Caco-2 (cell line): ENCODE measurements around the gene ESPN. TPM values are rescaled to one million over a fixed set of nuclear protein-coding genes. Genes with fewer than 3 reads are reported as not detected.
A peak's percentile ranks its signal among the peaks of the same experiment; 100 is the strongest.

Source experiments
- BruUV-seq: library from RNA; stranded (reverse); fragments of 400-500 nt; replicated peaks from 2 replicates; lab custom pipeline; 2021; lab: Mats Ljungman, UMichigan
- CTCF ChIA-PET: fragments of 300-600 bp; sonication (Branson Sonifier 250); formaldehyde crosslinking; loops from one replicate; lab custom pipeline; 2022; ENCODE audit warnings: antibody characterized with exemption; lab: Charles Lee
- POLR2A ChIA-PET: fragments of 300-600 bp; sonication (Branson Sonifier 250); formaldehyde crosslinking; loops from one replicate; lab custom pipeline; 2022; ENCODE audit warnings: antibody characterized with exemption; lab: Charles Lee
- DNase-seq, 2 experiments: peaks; one replicate each; pipeline versions ENCODE4 v3.0.0 to v3.0.0-alpha.2; 2020 to 2022
- H3K27me3 ChIP-seq: replicated peaks from 2 replicates; pipeline ENCODE4 v1.6.0; 2011; ENCODE audit warnings: low read length; ENCODE audit not compliant: control insufficient read depth, insufficient read depth
- H3K36me3 ChIP-seq: 2 replicates; pipeline ENCODE4 v1.5.1; 2011; ENCODE audit warnings: low read length; ENCODE audit not compliant: control insufficient read depth, insufficient read depth
- H3K4me1 ChIP-seq: fragments of 250-450 bp; sonication (Bioruptor Pico); 2 replicates; pipeline ENCODE4 v1.5.1; 2020; ENCODE audit warnings: mild to moderate bottlenecking
- H3K4me3 ChIP-seq: 2 replicates; pipeline ENCODE4 v1.5.1; 2011; ENCODE audit warnings: low read depth, mild to moderate bottlenecking, control low read depth, low read length
- H3K9me3 ChIP-seq: fragments of 250-450 bp; sonication (Bioruptor Pico); 2 replicates; pipeline ENCODE4 v1.5.1; 2020; ENCODE audit warnings: mild to moderate bottlenecking, moderate library complexity
- H3K27ac Mint-ChIP-seq: one replicate; pipeline ENCODE4 v1.8.0; 2022; ENCODE audit warnings: mixed read lengths; ENCODE audit not compliant: unreplicated experiment
- H3K27me3 Mint-ChIP-seq: one replicate; pipeline ENCODE4 v1.8.0; 2022; ENCODE audit warnings: mixed read lengths; ENCODE audit not compliant: insufficient read depth, unreplicated experiment
- H3K36me3 Mint-ChIP-seq: one replicate; pipeline ENCODE4 v1.8.0; 2022; ENCODE audit warnings: mild to moderate bottlenecking, mixed read lengths; ENCODE audit not compliant: insufficient read depth, unreplicated experiment
- H3K4me1 Mint-ChIP-seq: one replicate; pipeline ENCODE4 v1.8.0; 2022; ENCODE audit warnings: low read depth, mixed read lengths; ENCODE audit not compliant: unreplicated experiment
- H3K4me3 Mint-ChIP-seq: one replicate; pipeline ENCODE4 v1.8.0; 2022; ENCODE audit warnings: mild to moderate bottlenecking, moderate library complexity, mixed read lengths; ENCODE audit not compliant: unreplicated experiment
- H3K9me3 Mint-ChIP-seq: one replicate; pipeline ENCODE4 v1.8.0; 2022; ENCODE audit warnings: mixed read lengths; ENCODE audit not compliant: unreplicated experiment
- CTCF ChIP-seq, 2 experiments: fragments of 200-600 bp in 1 of 2; IDR thresholded peaks; 1 replicate in 1 of 2; 2 replicates in 1 of 2; pipeline versions ENCODE4 v1.5.1 to v1.8.0; 2011 to 2022; ENCODE audit warnings: antibody characterized with exemption in 1 of 2, control low read depth in 1 of 2, inconsistent platforms in 1 of 2, low read depth in 1 of 2, low read length in 1 of 2, mild to moderate bottlenecking in 1 of 2, moderate library complexity in 1 of 2; ENCODE audit not compliant: insufficient read depth in 1 of 2, severe bottlenecking in 1 of 2, unreplicated experiment in 1 of 2
- intact Hi-C: fragments of 100-400 bp; cut with micrococcal nuclease; formaldehyde crosslinking; loops from one replicate; pipeline ENCODE4 v1.10.0; 2022; ENCODE audit not compliant: unreplicated experiment
- total RNA-seq: library from RNA; stranded (reverse); gene quantifications from 2 replicates; pipeline ENCODE4 v1.2.3, GENCODE V29; 2022

The ESPN gene
- total RNA-seq, 1 experiment from 2014 or later, result 16.3 TPM

GRCh38 chr1:6414881-6415626, 9.5 kb upstream of the ESPN start:
- Mint-ChIP-seq H3K36me3 (no peaks in the 10 kb centered on the region), H3K27ac (no peak overlapping the region), H3K4me3 (peak overlapping the region; percentile 33), H3K4me1 (peaks cover 12% of the 10 kb centered on the region), H3K9me3 (no peaks in the 10 kb centered on the region), H3K27me3 (no peaks in the 10 kb centered on the region)
- Histone ChIP-seq H3K9me3 (no peaks in the 10 kb centered on the region), H3K4me1 (peaks cover 22% of the 10 kb centered on the region), H3K4me3 (no peak overlapping the region), H3K27me3 (peaks cover 2% of the 10 kb centered on the region; the same call in 1 of the 2 replicates), H3K36me3 (no peaks in the 10 kb centered on the region)
- ChIA-PET POLR2A (no interaction called here), CTCF (interaction anchor here (1.1 to 1.7 kb wide), 3 partner anchors 8 to 170 kb away, joined by 4 to 8 read pairs (median 4); no protein-coding TSS in a partner anchor)
- BruUV-seq, result no TSS peak
- TF ChIP-seq CTCF (IDR thresholded peaks at IDR 0.05; ENCODE audit: insufficient read depth in 1 of 2, low read depth in 1 of 2, low read length in 1 of 2, severe bottlenecking in 1 of 2, unreplicated experiment in 1 of 2), result no peak
- no peak for DNase-seq
- intact Hi-C loops, result no loop called here

GRCh38 chr1:6416295-6416656, 8.3 kb upstream of the ESPN start:
- no peak for DNase-seq
- Mint-ChIP-seq H3K4me3 (no peak overlapping the region), H3K36me3 (no peaks in the 10 kb centered on the region), H3K27me3 (peaks cover 2% of the 10 kb centered on the region), H3K4me1 (peaks cover 12% of the 10 kb centered on the region), H3K9me3 (no peaks in the 10 kb centered on the region), H3K27ac (no peak overlapping the region)
- Histone ChIP-seq H3K4me1 (peaks cover 27% of the 10 kb centered on the region), H3K9me3 (no peaks in the 10 kb centered on the region), H3K27me3 (peaks cover 2% of the 10 kb centered on the region; the same call in 1 of the 2 replicates), H3K36me3 (no peaks in the 10 kb centered on the region), H3K4me3 (no peak overlapping the region)
- no TSS peak for BruUV-seq
- ChIA-PET CTCF (interaction anchor here (1.4 kb wide), 1 partner anchor 22 kb away, joined by 6 read pairs; no protein-coding TSS in a partner anchor), POLR2A (no interaction called here)
- intact Hi-C loops, result no loop called here
- no peak for TF ChIP-seq CTCF (IDR thresholded peaks at IDR 0.05; ENCODE audit: insufficient read depth in 1 of 2, low read depth in 1 of 2, low read length in 1 of 2, severe bottlenecking in 1 of 2, unreplicated experiment in 1 of 2)

- H3K36me3 Mint-ChIP-seq, result no peaks in the 10 kb centered on the region
- no peak for DNase-seq
- intact Hi-C loops, result no loop called here
- no peak for TF ChIP-seq CTCF (IDR thresholded peaks at IDR 0.05; ENCODE audit: insufficient read depth in 1 of 2, low read depth in 1 of 2, low read length in 1 of 2, severe bottlenecking in 1 of 2, unreplicated experiment in 1 of 2)
- H3K27me3 Mint-ChIP-seq, result peaks cover 7% of the 10 kb centered on the region
- H3K4me3 Mint-ChIP-seq, result no peak overlapping the region
- peaks cover 12% of the 10 kb centered on the region for H3K4me1 Mint-ChIP-seq
- H3K9me3 Mint-ChIP-seq, result no peaks in the 10 kb centered on the region
- Histone ChIP-seq H3K4me1 (peaks cover 27% of the 10 kb centered on the region), H3K27me3 (peaks cover 2% of the 10 kb centered on the region; the same call in 1 of the 2 replicates), H3K9me3 (no peaks in the 10 kb centered on the region), H3K36me3 (no peaks in the 10 kb centered on the region), H3K4me3 (no peak overlapping the region)
- ChIA-PET CTCF (interaction anchor here (1.4 kb wide), 1 partner anchor 21 kb away, joined by 6 read pairs; no protein-coding TSS in a partner anchor), POLR2A (no interaction called here)
- no TSS peak for BruUV-seq
- H3K27ac Mint-ChIP-seq, result no peak overlapping the region
Measured at GRCh38 chr1:6416906-6417305, 7.7 kb upstream of the ESPN start.
